ENCODE measurements around the gene ANKRD44.

ANKRD44 gene

GRCh38 chr2:197242719-197243118, 67.9 kb downstream of the ANKRD44 start:
- H3K27me3 ChIP-seq (ENCODE audit: control insufficient read depth, low read length) = no peaks in the 10 kb centered on the region
- H3K9me2 ChIP-seq (replicated peaks; ENCODE audit: control insufficient read depth, low read length) = no peaks in the 10 kb centered on the region
- H3F3A ChIP-seq (ENCODE audit: control insufficient read depth, insufficient read depth) = peaks cover 3% of the 10 kb centered on the region; the same call in 1 of the 2 replicates
- no peaks in the 10 kb centered on the region for H3K9me3 ChIP-seq (ENCODE audit: control insufficient read depth, insufficient read depth, low read length)
- 0 out of 2 replicates have a peak overlapping the region, but pooled peaks have one; percentile 6 for H3K4me2 ChIP-seq (ENCODE audit: low read length)
- no peaks in the 10 kb centered on the region for H4K20me1 ChIP-seq (ENCODE audit: control insufficient read depth, insufficient read depth, low read depth, low read length)
- TF ChIP-seq CTCF (IDR thresholded peaks at IDR 0.05; ENCODE audit: low read depth, low read length, poor library complexity, severe bottlenecking) (no peak), EZH2phosphoT487 (IDR thresholded peaks at IDR 0.05; ENCODE audit: borderline replicate concordance, low read length) (no peak)
- peaks cover 6% of the 10 kb centered on the region; the same call in 1 of the 2 replicates for H3K36me3 ChIP-seq (ENCODE audit: control insufficient read depth, low read length)
- no peak overlapping the region for H3K27ac ChIP-seq (ENCODE audit: low read depth, low read length)
- H3K4me3 ChIP-seq (ENCODE audit: low read length) = no peak overlapping the region
- peaks cover 55% of the 10 kb centered on the region for H3K79me2 ChIP-seq (ENCODE audit: control insufficient read depth, low read length)
- peaks cover 53% of the 10 kb centered on the region for H3K4me1 ChIP-seq (ENCODE audit: control insufficient read depth, low read length)

- H3F3A ChIP-seq (ENCODE audit: control insufficient read depth, insufficient read depth) = peaks cover 6% of the 10 kb centered on the region; the same call in 1 of the 2 replicates
- no peaks in the 10 kb centered on the region for H3K9me3 ChIP-seq (ENCODE audit: control insufficient read depth, insufficient read depth, low read length)
- peaks cover 6% of the 10 kb centered on the region; the same call in 1 of the 2 replicates for H3K36me3 ChIP-seq (ENCODE audit: control insufficient read depth, low read length)
- no peaks in the 10 kb centered on the region for H4K20me1 ChIP-seq (ENCODE audit: control insufficient read depth, insufficient read depth, low read depth, low read length)
- H3K4me3 ChIP-seq (ENCODE audit: low read length) = no peak overlapping the region
- no peaks in the 10 kb centered on the region for H3K9me2 ChIP-seq (replicated peaks; ENCODE audit: control insufficient read depth, low read length)
- peaks cover 56% of the 10 kb centered on the region for H3K4me1 ChIP-seq (ENCODE audit: control insufficient read depth, low read length)
- no peak overlapping the region for H3K4me2 ChIP-seq (ENCODE audit: low read length)
- H3K27ac ChIP-seq (ENCODE audit: low read depth, low read length) = no peak overlapping the region
- H3K27me3 ChIP-seq (ENCODE audit: control insufficient read depth, low read length) = no peaks in the 10 kb centered on the region
- TF ChIP-seq EZH2phosphoT487 (IDR thresholded peaks at IDR 0.05; ENCODE audit: borderline replicate concordance, low read length) (no peak), CTCF (IDR thresholded peaks at IDR 0.05; ENCODE audit: low read depth, low read length, poor library complexity, severe bottlenecking) (no peak)
- H3K79me2 ChIP-seq (ENCODE audit: control insufficient read depth, low read length) = peaks cover 62% of the 10 kb centered on the region
These were observed 69.0 kb downstream of the ANKRD44 start for GRCh38 chr2:197241596-197241995.

- Histone ChIP-seq H3K9me2 (replicated peaks; ENCODE audit: control insufficient read depth, low read length) (no peaks in the 10 kb centered on the region), H3K4me1 (ENCODE audit: control insufficient read depth, low read length) (peaks cover 56% of the 10 kb centered on the region), H3K36me3 (ENCODE audit: control insufficient read depth, low read length) (peaks cover 6% of the 10 kb centered on the region; the same call in 1 of the 2 replicates), H3K9me3 (ENCODE audit: control insufficient read depth, insufficient read depth, low read length) (no peaks in the 10 kb centered on the region), H3K79me2 (ENCODE audit: control insufficient read depth, low read length) (peaks cover 64% of the 10 kb centered on the region), H3K27me3 (ENCODE audit: control insufficient read depth, low read length) (no peaks in the 10 kb centered on the region), H4K20me1 (ENCODE audit: control insufficient read depth, insufficient read depth, low read depth, low read length) (no peaks in the 10 kb centered on the region), H3K4me2 (ENCODE audit: low read length) (peak overlapping the region; percentile 9; the same call in 1 of the 2 replicates), H3K27ac (ENCODE audit: low read depth, low read length) (no peak overlapping the region), H3F3A (ENCODE audit: control insufficient read depth, insufficient read depth) (peaks cover 6% of the 10 kb centered on the region; the same call in 1 of the 2 replicates), H3K4me3 (ENCODE audit: low read length) (no peak overlapping the region)
- no peak for TF ChIP-seq CTCF (IDR thresholded peaks at IDR 0.05; ENCODE audit: low read depth, low read length, poor library complexity, severe bottlenecking)
- TF ChIP-seq EZH2phosphoT487 (IDR thresholded peaks at IDR 0.05; ENCODE audit: borderline replicate concordance, low read length) = no peak
These were observed 69.4 kb downstream of the ANKRD44 start for GRCh38 chr2:197241153-197241552.

Data from DOHH2 (cell line).